Neural cell (in vitro differentiated cells): ENCODE measurements around the gene MAPK4.

Experiments
- CTCF ChIP-seq: fragments of 450-650 bp; IDR thresholded peaks from 2 replicates; pipeline ENCODE4 v1.5.1; 2014; ENCODE audit warnings: antibody characterized with exemption, mild to moderate bottlenecking, moderate library complexity; ENCODE audit not compliant: poor library complexity, severe bottlenecking
- EP300 ChIP-seq: fragments of 450-650 bp; conservative IDR thresholded peaks from 2 replicates; pipeline ENCODE4 v1.6.1; 2014; ENCODE audit warnings: antibody characterized with exemption, mild to moderate bottlenecking, moderate library complexity; ENCODE audit not compliant: poor library complexity, severe bottlenecking
- EZH2 ChIP-seq: fragments of 200-600, 300-800 bp; shearing (Covaris generic), sonication (generic); IDR thresholded peaks from 2 replicates; pipeline ENCODE4 v1.6.1; 2014; ENCODE audit warnings: antibody characterized with exemption, low read length, borderline replicate concordance, mild to moderate bottlenecking; ENCODE audit not compliant: insufficient read depth, poor library complexity, severe bottlenecking
- MXI1 ChIP-seq: fragments of 450-650 bp; conservative IDR thresholded peaks from 2 replicates; pipeline ENCODE4 v1.6.1; 2014; ENCODE audit warnings: antibody characterized with exemption, mild to moderate bottlenecking; ENCODE audit not compliant: poor library complexity, severe bottlenecking
- POLR2AphosphoS5 ChIP-seq: IDR thresholded peaks from 2 replicates; pipeline ENCODE4 v1.6.1; 2012
- RAD21 ChIP-seq: fragments of 450-650 bp; conservative IDR thresholded peaks from 2 replicates; pipeline ENCODE4 v1.6.1; 2014; ENCODE audit warnings: antibody characterized with exemption, mild to moderate bottlenecking, moderate library complexity
- REST ChIP-seq: IDR thresholded peaks from 2 replicates; pipeline ENCODE4 v1.6.1; 2012; ENCODE audit warnings: borderline replicate concordance
- SMC3 ChIP-seq: fragments of 450-650 bp; conservative IDR thresholded peaks from 2 replicates; pipeline ENCODE4 v1.6.1; 2014; ENCODE audit warnings: antibody characterized with exemption, mild to moderate bottlenecking, moderate library complexity; ENCODE audit not compliant: poor library complexity
- TAF1 ChIP-seq: IDR thresholded peaks from 2 replicates; pipeline ENCODE4 v1.6.1; 2012; ENCODE audit warnings: low read depth

- TF ChIP-seq CTCF (no peak), EP300 (no peak), POLR2AphosphoS5 (no peak), TAF1 (no peak), MXI1 (no peak), RAD21 (no peak), REST (no peak), EZH2 (no peak), SMC3 (no peak)
These were observed 156.0 kb downstream of the MAPK4 start for GRCh38 chr18:50715919-50716318.
